Measurements from ENCODE around the gene OSBPL10.
"Not testable (repeated sequence)": the region's sequence is repeated elsewhere in the genome, so short reads cannot be mapped to it uniquely, and the experiment has no call there.

Gene OSBPL10

GRCh38 chr3:31791090-31791430 is 190.0 kb downstream of the OSBPL10 start:
- Histone ChIP-seq H3K4me3 (ENCODE audit: low read length) (no peak overlapping the region), H3K27me3 (ENCODE audit: control insufficient read depth, insufficient read depth, low read length) (no peaks in the 10 kb centered on the region), H3K36me3 (ENCODE audit: insufficient read depth, low read length) (no peaks in the 10 kb centered on the region), H3K9ac (ENCODE audit: low read depth, low read length) (no peak overlapping the region), H3K4me1 (ENCODE audit: control insufficient read depth, insufficient read depth, low read length) (peaks cover 5% of the 10 kb centered on the region), H3K4me2 (ENCODE audit: low read length) (no peak overlapping the region), H3K9me3 (replicated peaks; ENCODE audit: low read length) (no peaks in the 10 kb centered on the region)

- H3K36me3 ChIP-seq (ENCODE audit: insufficient read depth, low read length), result no peaks in the 10 kb centered on the region
- H3K27me3 ChIP-seq (ENCODE audit: control insufficient read depth, insufficient read depth, low read length), result no peaks in the 10 kb centered on the region
- no peak overlapping the region for H3K4me2 ChIP-seq (ENCODE audit: low read length)
- H3K9ac ChIP-seq (ENCODE audit: low read depth, low read length), result no peak overlapping the region
- no peaks in the 10 kb centered on the region for H3K9me3 ChIP-seq (replicated peaks; ENCODE audit: low read length)
- no peak overlapping the region for H3K4me3 ChIP-seq (ENCODE audit: low read length)
- H3K4me1 ChIP-seq (ENCODE audit: control insufficient read depth, insufficient read depth, low read length), result peaks cover 12% of the 10 kb centered on the region
These were observed 190.6 kb downstream of the OSBPL10 start for GRCh38 chr3:31790193-31791089.

GRCh38 chr3:31789429-31789828 is 191.6 kb downstream of the OSBPL10 start:
- Histone ChIP-seq H3K9ac (ENCODE audit: low read depth, low read length) (no peak overlapping the region), H3K4me1 (ENCODE audit: control insufficient read depth, insufficient read depth, low read length) (peaks cover 12% of the 10 kb centered on the region), H3K27me3 (ENCODE audit: control insufficient read depth, insufficient read depth, low read length) (no peaks in the 10 kb centered on the region), H3K9me3 (replicated peaks; ENCODE audit: low read length) (no peaks in the 10 kb centered on the region), H3K4me2 (ENCODE audit: low read length) (no peak overlapping the region), H3K36me3 (ENCODE audit: insufficient read depth, low read length) (no peaks in the 10 kb centered on the region), H3K4me3 (ENCODE audit: low read length) (no peak overlapping the region)

GRCh38 chr3:31785734-31786133 is 195.3 kb downstream of the OSBPL10 start:
- H3K9ac ChIP-seq (ENCODE audit: low read depth, low read length), result no peak overlapping the region
- H3K4me2 ChIP-seq (ENCODE audit: low read length), result no peak overlapping the region
- no peak overlapping the region for H3K4me3 ChIP-seq (ENCODE audit: low read length)
- H3K9me3 ChIP-seq (replicated peaks; ENCODE audit: low read length), result no peaks in the 10 kb centered on the region
- H3K36me3 ChIP-seq (ENCODE audit: insufficient read depth, low read length), result no peaks in the 10 kb centered on the region
- peaks cover 16% of the 10 kb centered on the region for H3K4me1 ChIP-seq (ENCODE audit: control insufficient read depth, insufficient read depth, low read length)
- no peaks in the 10 kb centered on the region for H3K27me3 ChIP-seq (ENCODE audit: control insufficient read depth, insufficient read depth, low read length)

GRCh38 chr3:31785286-31785685 is 195.8 kb downstream of the OSBPL10 start:
- H3K4me3 ChIP-seq (ENCODE audit: low read length), result no peak overlapping the region
- peaks cover 16% of the 10 kb centered on the region for H3K4me1 ChIP-seq (ENCODE audit: control insufficient read depth, insufficient read depth, low read length)
- no peaks in the 10 kb centered on the region for H3K9me3 ChIP-seq (replicated peaks; ENCODE audit: low read length)
- no peaks in the 10 kb centered on the region for H3K27me3 ChIP-seq (ENCODE audit: control insufficient read depth, insufficient read depth, low read length)
- no peaks in the 10 kb centered on the region for H3K36me3 ChIP-seq (ENCODE audit: insufficient read depth, low read length)
- H3K4me2 ChIP-seq (ENCODE audit: low read length), result no peak overlapping the region
- H3K9ac ChIP-seq (ENCODE audit: low read depth, low read length), result no peak overlapping the region

- H3K4me1 ChIP-seq (ENCODE audit: control insufficient read depth, insufficient read depth, low read length), result peaks cover 16% of the 10 kb centered on the region
- not testable (repeated sequence) for H3K4me3 ChIP-seq (ENCODE audit: low read length); H3K36me3 ChIP-seq (ENCODE audit: insufficient read depth, low read length); H3K9ac ChIP-seq (ENCODE audit: low read depth, low read length); H3K4me2 ChIP-seq (ENCODE audit: low read length); H3K27me3 ChIP-seq (ENCODE audit: control insufficient read depth, insufficient read depth, low read length); H3K9me3 ChIP-seq (replicated peaks; ENCODE audit: low read length)
These were observed 197.2 kb downstream of the OSBPL10 start for GRCh38 chr3:31783851-31784250.

- not testable (repeated sequence) for H3K9me3 ChIP-seq (replicated peaks; ENCODE audit: low read length)
These were observed 198.8 kb downstream of the OSBPL10 start for GRCh38 chr3:31782306-31782705.

GRCh38 chr3:31779514-31779913 is 201.5 kb downstream of the OSBPL10 start:
- Histone ChIP-seq H3K4me1 (ENCODE audit: control insufficient read depth, insufficient read depth, low read length) (peaks cover 23% of the 10 kb centered on the region), H3K9ac (ENCODE audit: low read depth, low read length) (no peak overlapping the region), H3K27me3 (ENCODE audit: control insufficient read depth, insufficient read depth, low read length) (no peaks in the 10 kb centered on the region), H3K4me3 (ENCODE audit: low read length) (no peak overlapping the region), H3K9me3 (replicated peaks; ENCODE audit: low read length) (no peaks in the 10 kb centered on the region), H3K4me2 (ENCODE audit: low read length) (no peak overlapping the region), H3K36me3 (ENCODE audit: insufficient read depth, low read length) (no peaks in the 10 kb centered on the region)

More at GRCh38 chr3:31782306-31782705, 198.8 kb downstream of the OSBPL10 start:
- H3K4me3 ChIP-seq (ENCODE audit: low read length); H3K4me2 ChIP-seq (ENCODE audit: low read length); H3K9ac ChIP-seq (ENCODE audit: low read depth, low read length); H3K27me3 ChIP-seq (ENCODE audit: control insufficient read depth, insufficient read depth, low read length); H3K36me3 ChIP-seq (ENCODE audit: insufficient read depth, low read length): not testable (repeated sequence)
- H3K4me1 ChIP-seq (ENCODE audit: control insufficient read depth, insufficient read depth, low read length), result peaks cover 18% of the 10 kb centered on the region

GRCh38 chr3:31777887-31778286 is 203.2 kb downstream of the OSBPL10 start:
- Histone ChIP-seq H3K4me3 (ENCODE audit: low read length) (no peak overlapping the region), H3K27me3 (ENCODE audit: control insufficient read depth, insufficient read depth, low read length) (no peaks in the 10 kb centered on the region), H3K4me1 (ENCODE audit: control insufficient read depth, insufficient read depth, low read length) (peaks cover 19% of the 10 kb centered on the region), H3K36me3 (ENCODE audit: insufficient read depth, low read length) (no peaks in the 10 kb centered on the region), H3K9ac (ENCODE audit: low read depth, low read length) (no peak overlapping the region), H3K9me3 (replicated peaks; ENCODE audit: low read length) (no peaks in the 10 kb centered on the region), H3K4me2 (ENCODE audit: low read length) (no peak overlapping the region)

- Histone ChIP-seq H3K4me3 (ENCODE audit: low read length) (no peak overlapping the region), H3K36me3 (ENCODE audit: insufficient read depth, low read length) (no peaks in the 10 kb centered on the region), H3K4me1 (ENCODE audit: control insufficient read depth, insufficient read depth, low read length) (peaks cover 24% of the 10 kb centered on the region), H3K9ac (ENCODE audit: low read depth, low read length) (no peak overlapping the region), H3K4me2 (ENCODE audit: low read length) (no peak overlapping the region), H3K27me3 (ENCODE audit: control insufficient read depth, insufficient read depth, low read length) (no peaks in the 10 kb centered on the region), H3K9me3 (replicated peaks; ENCODE audit: low read length) (no peaks in the 10 kb centered on the region)
These were observed 204.0 kb downstream of the OSBPL10 start for GRCh38 chr3:31777092-31777491.

GRCh38 chr3:31776016-31776415 is 205.0 kb downstream of the OSBPL10 start:
- H3K36me3 ChIP-seq (ENCODE audit: insufficient read depth, low read length), result no peaks in the 10 kb centered on the region
- no peak overlapping the region for H3K9ac ChIP-seq (ENCODE audit: low read depth, low read length)
- H3K4me2 ChIP-seq (ENCODE audit: low read length), result no peak overlapping the region
- peaks cover 25% of the 10 kb centered on the region for H3K4me1 ChIP-seq (ENCODE audit: control insufficient read depth, insufficient read depth, low read length)
- H3K4me3 ChIP-seq (ENCODE audit: low read length), result no peak overlapping the region
- H3K27me3 ChIP-seq (ENCODE audit: control insufficient read depth, insufficient read depth, low read length), result no peaks in the 10 kb centered on the region
- no peaks in the 10 kb centered on the region for H3K9me3 ChIP-seq (replicated peaks; ENCODE audit: low read length)

- H3K36me3 ChIP-seq (ENCODE audit: insufficient read depth, low read length), result no peaks in the 10 kb centered on the region
- H3K27me3 ChIP-seq (ENCODE audit: control insufficient read depth, insufficient read depth, low read length), result no peaks in the 10 kb centered on the region
- H3K9me3 ChIP-seq (replicated peaks; ENCODE audit: low read length), result no peaks in the 10 kb centered on the region
- no peak overlapping the region for H3K4me3 ChIP-seq (ENCODE audit: low read length)
- H3K4me1 ChIP-seq (ENCODE audit: control insufficient read depth, insufficient read depth, low read length), result peaks cover 25% of the 10 kb centered on the region
- no peak overlapping the region for H3K4me2 ChIP-seq (ENCODE audit: low read length)
- H3K9ac ChIP-seq (ENCODE audit: low read depth, low read length), result no peak overlapping the region
These were observed 205.7 kb downstream of the OSBPL10 start for GRCh38 chr3:31775383-31775782.
